BE2C (cell line): ENCODE results near the gene ATG7.

Experiments used
- DNase-seq: peaks from one replicate; pipeline ENCODE4 v3.0.0-alpha.2; 2020
- H3K27me3 ChIP-seq: fragments of 250-450 bp; sonication (Bioruptor Pico); 2 replicates; pipeline ENCODE4 v1.5.1; 2020; ENCODE audit warnings: mild to moderate bottlenecking
- H3K36me3 ChIP-seq: fragments of 250-450 bp; sonication (Bioruptor Pico); 2 replicates; pipeline ENCODE4 v1.5.1; 2020; ENCODE audit warnings: mild to moderate bottlenecking
- H3K4me1 ChIP-seq: fragments of 250-450 bp; sonication (Bioruptor Pico); 2 replicates; pipeline ENCODE4 v1.5.1; 2020
- H3K4me3 ChIP-seq: 2 replicates; pipeline ENCODE4 v1.5.1; 2011; ENCODE audit warnings: low read depth, low read length
- H3K9me3 ChIP-seq: fragments of 250-450 bp; sonication (Bioruptor Pico); 2 replicates; pipeline ENCODE4 v1.5.1; 2020
- CTCF ChIP-seq: IDR thresholded peaks from 2 replicates; pipeline ENCODE4 v1.5.1; 2012; ENCODE audit warnings: mild to moderate bottlenecking, low read depth, low read length

Gene ATG7

DNA sequence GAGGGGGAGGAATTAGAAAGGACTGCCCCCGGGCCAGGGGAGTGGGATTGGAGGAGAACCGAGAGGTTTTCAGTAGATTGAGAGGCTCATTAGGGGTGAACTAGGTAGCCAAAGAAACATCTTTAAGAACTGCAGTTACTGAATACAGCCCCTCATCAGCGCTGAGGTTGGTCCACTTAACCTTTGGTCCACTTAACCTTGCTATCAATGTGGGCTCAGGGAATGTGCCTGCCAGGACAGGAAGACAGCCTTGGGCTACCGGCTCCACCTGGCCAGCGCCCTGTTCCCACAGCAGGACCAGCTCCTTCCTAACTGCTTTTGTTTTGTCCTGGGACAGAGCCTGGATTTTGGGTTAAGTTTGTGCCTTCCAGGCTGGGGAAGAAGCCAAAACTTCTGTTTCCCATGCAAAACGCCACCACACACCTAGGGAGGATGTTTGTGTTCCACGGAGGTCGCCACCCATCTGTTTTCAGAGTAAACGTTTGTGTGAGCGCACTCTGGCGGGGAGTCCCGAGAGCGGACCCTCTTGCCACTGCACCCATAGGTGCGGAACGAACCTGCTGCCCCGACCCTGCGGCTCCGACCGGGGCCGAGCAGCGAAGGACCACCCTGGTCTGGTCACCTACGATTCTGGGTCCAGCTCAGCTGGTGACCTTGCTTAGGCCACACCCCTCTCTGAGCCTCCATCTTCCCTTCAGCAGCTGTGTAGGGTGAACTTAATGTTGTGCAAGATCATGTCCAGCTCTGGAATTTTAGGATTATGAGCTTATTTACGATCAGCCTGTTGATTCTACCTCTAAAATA is 264.1 kb downstream of the ATG7 start:
- DNase-seq: no peak
- Histone ChIP-seq H3K4me1 (no peaks in the 10 kb centered on the region), H3K36me3 (no peaks in the 10 kb centered on the region), H3K27me3 (no peaks in the 10 kb centered on the region), H3K4me3 (no peak overlapping the region), H3K9me3 (no peaks in the 10 kb centered on the region)
- no peak for TF ChIP-seq CTCF

GRCh38 chr3:11536936-11537612 is 264.9 kb downstream of the ATG7 start:
- DNase-seq: no peak
- Histone ChIP-seq H3K4me1 (no peaks in the 10 kb centered on the region), H3K36me3 (no peaks in the 10 kb centered on the region), H3K27me3 (no peaks in the 10 kb centered on the region), H3K4me3 (no peak overlapping the region), H3K9me3 (no peaks in the 10 kb centered on the region)
- TF ChIP-seq CTCF: no peak

DNA sequence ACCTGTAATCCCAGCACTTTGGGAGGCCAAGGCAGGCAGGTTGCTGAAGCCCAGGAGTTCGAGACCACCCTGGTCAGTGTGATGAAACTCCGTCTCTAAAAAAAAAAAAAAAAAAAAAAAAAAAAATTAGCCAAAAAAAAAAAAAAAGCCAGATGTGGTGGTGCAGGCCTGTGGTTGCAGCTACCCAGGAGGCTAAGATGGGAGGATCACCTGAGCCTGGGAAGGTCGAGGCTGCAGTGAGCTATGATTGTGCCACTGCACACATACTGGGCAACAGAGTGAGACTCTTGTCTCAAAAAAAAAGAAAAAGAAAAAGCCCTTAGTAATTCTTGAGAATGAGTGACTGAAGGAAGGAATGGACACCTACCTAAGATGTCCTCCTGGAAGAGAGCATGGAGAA is 266.4 kb downstream of the ATG7 start:
- no peak for DNase-seq
- Histone ChIP-seq H3K36me3 (no peaks in the 10 kb centered on the region), H3K9me3 (no peaks in the 10 kb centered on the region), H3K4me3 (no peak overlapping the region), H3K4me1 (no peaks in the 10 kb centered on the region), H3K27me3 (no peaks in the 10 kb centered on the region)
- TF ChIP-seq CTCF: no peak

DNA sequence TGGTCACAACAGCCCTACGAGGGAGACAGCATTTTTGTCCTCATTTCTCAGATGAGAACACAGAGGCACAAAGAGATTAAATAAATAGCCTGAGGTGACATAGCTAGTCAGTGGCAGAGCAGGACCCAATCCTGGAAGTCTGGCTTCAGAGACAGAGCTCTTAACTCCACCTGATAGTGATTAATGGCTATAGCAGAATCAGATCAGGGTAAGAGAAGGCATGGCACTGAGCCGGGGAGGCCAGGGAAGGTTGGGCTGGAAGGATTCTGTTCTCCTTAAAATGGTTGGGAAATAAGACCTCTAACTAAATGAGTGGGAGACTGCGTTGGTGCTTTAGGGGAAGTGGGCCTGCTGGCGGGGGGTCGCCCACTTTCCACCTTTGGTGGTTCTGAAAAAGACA is 267.0 kb downstream of the ATG7 start:
- no peak for TF ChIP-seq CTCF
- no peak for DNase-seq

DNA sequence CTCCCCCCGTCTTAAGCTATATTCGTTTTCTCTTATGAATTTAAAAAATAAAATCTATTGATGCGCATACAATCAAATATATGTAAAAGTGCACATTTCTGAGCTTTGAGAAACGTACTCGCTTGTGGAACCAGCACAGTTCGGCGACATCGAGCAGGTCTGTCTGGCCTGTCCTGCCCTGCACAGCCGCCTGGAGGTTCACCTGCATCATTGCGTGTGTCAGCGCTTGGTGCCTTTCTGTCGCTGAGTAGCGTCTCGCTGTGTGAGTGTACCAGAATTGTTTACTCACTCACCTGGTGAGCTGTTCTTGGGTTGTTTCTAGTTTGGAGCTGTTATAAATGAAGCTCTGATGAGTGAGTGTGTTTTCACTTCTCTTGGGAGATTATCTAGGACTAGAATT is 267.5 kb downstream of the ATG7 start:
- H3K4me3 ChIP-seq: no peak overlapping the region
- DNase-seq: no peak
- no peaks in the 10 kb centered on the region for H3K9me3 ChIP-seq
- H3K4me1 ChIP-seq: no peaks in the 10 kb centered on the region; the same call in 1 of the 2 replicates
- H3K27me3 ChIP-seq: no peaks in the 10 kb centered on the region
- H3K36me3 ChIP-seq: no peaks in the 10 kb centered on the region
- TF ChIP-seq CTCF: 0 out of 2 replicates have a peak, but pooled peaks have one; percentile 4

More for the DNA sequence above, 267.0 kb downstream of the ATG7 start:
- H3K4me1 ChIP-seq: no peaks in the 10 kb centered on the region
- no peak overlapping the region for H3K4me3 ChIP-seq
- no peaks in the 10 kb centered on the region for H3K9me3 ChIP-seq
- no peaks in the 10 kb centered on the region for H3K27me3 ChIP-seq
- H3K36me3 ChIP-seq: no peaks in the 10 kb centered on the region
